Measurements from ENCODE around the gene ZBTB16.

Gene ZBTB16

GRCh38 chr11:114270531-114271270 lies 211.2 kb downstream of the ZBTB16 start:
- no peak for DNase-seq

GRCh38 chr11:114271316-114271715 lies 211.8 kb downstream of the ZBTB16 start:
- no peak for DNase-seq

- DNase-seq = no peak
Measured at GRCh38 chr11:114272311-114272710, 212.8 kb downstream of the ZBTB16 start.

GRCh38 chr11:114273071-114273470 lies 213.6 kb downstream of the ZBTB16 start:
- no peak for DNase-seq

DNA sequence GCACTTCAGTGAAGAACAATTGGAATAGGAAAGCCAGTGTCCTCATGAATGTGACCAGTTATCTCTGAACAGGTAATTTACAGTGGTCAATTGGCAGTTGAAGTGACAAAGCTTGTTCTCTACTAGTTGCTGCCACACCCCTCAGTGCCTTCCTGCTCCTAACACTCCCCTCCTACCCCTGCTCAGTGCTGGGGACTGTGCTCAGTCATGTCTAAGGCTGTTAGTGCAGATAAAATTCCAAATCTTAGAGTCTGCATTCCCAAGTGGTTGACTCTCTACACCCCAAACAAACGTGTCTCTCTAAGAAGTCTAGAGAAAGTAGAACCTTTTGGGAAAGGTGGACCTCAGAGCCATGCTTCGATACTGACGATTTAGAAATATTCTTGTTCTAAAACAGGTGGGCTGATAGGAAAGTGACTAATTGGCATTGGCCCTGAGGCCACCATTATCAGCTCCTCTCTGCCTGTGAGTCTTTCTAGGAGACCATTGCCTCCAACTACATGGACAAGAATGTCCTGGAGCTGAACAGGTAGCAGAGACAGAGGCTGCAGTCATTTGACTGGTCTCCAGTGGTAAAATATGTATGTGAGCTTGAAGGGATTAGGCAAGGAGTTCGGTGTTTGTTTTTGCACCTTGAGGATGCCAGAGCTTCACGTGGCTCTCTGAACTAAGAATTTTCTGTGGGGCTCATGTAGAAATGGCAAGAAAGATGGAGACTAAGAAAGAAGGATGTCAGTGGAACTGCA lies 214.6 kb downstream of the ZBTB16 start:
- no peak for DNase-seq

- DNase-seq = no peak
Measured at GRCh38 chr11:114274637-114275036, 215.1 kb downstream of the ZBTB16 start.

DNA sequence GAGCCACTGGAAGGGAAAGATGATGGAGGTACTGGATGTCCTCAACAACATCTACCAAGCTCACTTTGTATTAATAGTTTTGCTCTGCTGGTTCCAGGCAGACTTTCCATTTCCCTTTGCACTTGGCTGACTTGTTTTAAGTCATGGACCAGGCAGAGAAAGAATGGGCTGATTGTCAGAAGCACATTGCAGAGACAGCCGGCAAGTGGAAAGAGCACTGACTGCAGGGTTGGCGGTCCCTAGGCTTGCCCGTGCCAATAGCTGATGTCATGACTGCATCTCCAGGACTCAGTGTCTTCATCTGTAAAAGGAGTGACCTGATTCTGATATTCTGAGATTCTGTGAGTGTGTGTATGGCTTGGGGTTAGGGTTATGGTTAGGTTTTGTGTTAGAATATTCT lies 215.8 kb downstream of the ZBTB16 start:
- no peak for DNase-seq

DNA sequence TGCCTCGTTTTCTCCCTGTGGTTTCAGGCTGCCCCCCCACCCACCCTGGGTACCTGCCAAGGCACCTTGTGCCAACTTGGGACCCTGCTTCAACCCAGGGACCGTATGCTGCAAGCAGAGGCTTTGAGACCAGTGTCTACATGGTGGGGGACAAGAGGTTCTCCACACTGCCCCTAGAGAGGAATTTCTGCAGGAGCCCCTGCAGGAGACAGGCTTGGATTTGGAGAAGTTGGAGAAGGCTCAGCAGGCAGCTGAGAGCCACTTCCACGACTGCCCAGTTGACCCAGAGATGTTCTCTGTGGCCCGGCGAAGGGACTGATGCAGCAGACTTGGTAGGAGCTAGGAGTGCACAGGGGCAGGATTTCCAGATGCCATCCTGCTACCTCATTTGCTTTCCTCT lies 216.6 kb downstream of the ZBTB16 start:
- DNase-seq = no peak

- DNase-seq = no peak
Measured at GRCh38 chr11:114277637-114278341, 218.3 kb downstream of the ZBTB16 start.

DNA sequence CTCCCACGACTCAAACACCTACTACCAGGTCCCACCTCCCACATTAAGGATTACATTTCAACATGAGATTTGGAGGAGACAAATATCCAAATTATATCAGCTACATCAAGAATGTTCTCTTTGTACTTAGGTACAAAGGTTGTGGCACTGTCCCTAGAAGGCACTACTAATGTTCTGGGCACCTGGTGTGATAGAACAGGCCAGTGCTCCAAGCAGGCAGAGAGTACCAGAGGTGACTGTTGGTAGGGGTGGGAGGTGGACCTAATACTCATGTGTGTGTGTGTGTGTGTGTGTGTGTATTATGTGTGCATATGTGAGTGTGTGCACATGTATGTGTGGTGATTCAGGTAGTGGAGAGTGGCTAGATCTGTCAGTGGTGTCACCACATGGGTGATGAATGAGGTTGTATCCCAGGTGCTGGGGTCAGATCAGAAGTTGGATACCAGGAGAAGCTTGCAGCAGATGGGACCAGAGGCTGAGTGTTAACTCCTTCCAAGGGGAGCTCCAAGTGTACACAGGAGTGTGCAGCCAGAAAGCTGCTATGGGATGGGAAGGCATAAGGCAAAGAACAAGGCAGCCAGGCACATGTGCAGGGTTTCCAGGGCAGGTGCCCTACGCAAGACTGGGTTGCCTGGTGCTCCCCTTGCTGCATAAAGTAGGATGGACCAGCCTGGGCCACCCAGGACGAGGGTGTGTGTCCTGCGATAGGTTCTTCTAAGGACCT lies 219.0 kb downstream of the ZBTB16 start:
- DNase-seq = no peak

DNA sequence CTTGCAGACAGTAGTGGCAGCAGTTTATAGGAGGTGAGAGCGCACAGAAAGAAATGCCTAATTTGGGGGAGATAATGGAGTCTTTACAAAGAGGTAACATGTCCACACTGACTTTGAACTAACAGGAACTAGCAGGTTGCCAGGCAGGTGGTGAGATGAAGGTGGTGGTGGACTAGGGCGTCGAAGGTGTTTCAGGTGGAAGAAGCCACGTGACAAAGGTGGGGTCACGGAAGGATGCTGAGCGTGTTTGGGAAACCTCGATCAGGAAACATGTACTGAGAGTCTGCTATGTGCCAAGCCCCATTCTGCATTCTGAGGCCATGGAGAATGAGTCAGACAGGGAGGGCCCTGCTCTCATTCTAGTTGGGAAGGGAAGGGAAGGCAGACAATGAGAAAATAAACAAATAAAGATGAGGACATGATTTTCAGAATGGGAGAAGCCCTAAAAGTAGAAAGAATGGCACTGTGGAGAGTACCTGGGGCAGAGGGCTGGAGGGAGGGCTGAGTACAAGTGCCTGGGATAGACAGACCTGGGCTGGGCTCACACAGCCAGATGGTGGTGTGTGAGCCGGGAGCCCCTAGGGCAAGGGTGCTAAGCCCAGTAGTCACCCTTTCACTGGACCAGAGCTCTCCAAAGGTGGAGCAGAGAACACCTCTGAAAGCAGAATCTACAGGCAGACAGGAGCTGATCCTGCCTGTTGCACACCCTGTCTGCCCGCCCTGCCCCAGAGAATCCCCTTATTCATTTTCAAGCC lies 220.5 kb downstream of the ZBTB16 start:
- DNase-seq = no peak

- no peak for DNase-seq
Measured at GRCh38 chr11:114280696-114281095, 221.2 kb downstream of the ZBTB16 start.

DNA sequence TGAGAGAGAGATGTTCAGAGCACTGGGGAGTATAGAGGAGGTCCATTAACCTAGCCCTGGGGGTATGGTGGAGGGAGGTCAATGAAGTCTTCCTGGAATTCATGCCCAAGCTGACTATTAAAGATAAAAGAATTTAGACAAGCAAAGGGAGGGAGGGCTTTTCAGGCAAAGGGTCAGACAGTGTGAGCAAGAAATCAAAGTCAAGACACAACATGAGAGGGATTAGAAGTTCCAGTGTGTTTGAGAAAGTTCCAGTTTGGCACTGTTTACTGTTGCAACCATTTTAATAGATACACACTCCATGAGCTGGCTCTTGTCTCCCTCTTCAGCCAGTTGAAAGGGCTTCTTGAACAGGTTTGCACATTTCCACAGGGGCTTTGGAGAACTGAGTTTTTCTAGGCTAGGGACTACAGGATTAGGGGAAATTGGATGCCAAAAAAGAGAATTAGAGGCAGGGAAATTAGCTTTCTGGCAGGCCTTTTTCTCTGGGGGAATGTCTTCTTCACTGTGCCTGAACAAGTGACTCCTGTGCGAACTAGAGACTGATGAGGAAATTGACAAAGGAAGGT lies 222.0 kb downstream of the ZBTB16 start:
- no peak for DNase-seq

DNA sequence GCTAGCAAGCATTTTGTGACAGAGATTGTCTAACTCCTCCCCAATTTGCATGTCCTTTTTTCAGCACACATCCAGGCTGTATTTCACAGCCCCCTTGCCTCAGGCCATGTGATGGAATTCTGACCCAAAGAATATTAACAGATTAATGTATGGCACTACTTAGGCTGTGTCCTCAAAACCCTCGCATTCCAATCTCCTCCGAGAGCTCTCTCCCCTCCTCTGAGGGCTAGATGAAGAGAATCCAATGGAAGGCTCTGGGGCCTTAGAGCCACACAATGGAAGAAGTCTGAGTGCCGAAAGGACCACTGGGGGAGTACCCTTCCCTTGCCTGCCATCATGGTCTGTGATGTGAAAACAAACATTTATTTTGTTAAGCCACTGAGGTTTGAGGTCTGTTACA lies 223.0 kb downstream of the ZBTB16 start:
- no peak for DNase-seq

GRCh38 chr11:114283422-114283821 lies 223.9 kb downstream of the ZBTB16 start:
- DNase-seq = no peak

DNA sequence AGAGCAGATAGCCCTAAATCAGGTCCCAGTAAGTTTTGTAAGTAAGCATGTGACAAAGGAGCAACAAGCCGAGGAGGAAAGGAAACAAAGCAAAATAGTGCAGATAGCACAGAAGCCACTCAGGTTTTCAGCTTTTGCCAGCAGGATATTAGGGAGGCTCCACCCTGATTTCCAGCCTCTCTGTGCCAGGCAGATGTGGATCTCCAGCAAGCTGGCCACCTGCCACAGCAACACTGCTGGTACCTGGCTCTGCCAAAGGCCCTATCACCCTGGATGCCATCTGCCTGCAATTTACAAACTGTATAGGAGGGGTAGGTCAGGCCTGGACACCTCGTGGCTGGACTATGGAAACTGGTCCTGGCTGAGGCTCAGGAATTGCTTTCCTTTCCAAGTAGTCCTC lies 224.5 kb downstream of the ZBTB16 start:
- DNase-seq = no peak

DNA sequence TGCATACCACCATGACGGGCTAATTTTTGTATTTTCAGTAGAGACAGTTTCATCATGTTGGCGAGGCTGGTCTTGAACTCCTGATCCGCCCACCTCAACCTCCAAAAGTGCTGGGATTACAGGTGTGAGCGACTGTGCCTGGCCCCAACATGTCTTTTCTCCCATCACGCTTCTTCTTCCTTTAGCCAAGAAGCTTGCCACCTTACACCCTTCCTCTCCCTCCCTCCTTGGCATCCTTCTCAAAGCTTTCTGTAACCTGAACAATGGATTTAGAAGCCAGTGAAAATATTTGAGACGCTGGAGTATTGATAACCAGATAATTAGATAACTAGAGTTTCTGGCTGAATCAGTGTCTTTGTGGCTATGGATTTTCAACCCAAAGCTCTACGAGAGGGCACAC lies 225.4 kb downstream of the ZBTB16 start:
- no peak for DNase-seq

DNA sequence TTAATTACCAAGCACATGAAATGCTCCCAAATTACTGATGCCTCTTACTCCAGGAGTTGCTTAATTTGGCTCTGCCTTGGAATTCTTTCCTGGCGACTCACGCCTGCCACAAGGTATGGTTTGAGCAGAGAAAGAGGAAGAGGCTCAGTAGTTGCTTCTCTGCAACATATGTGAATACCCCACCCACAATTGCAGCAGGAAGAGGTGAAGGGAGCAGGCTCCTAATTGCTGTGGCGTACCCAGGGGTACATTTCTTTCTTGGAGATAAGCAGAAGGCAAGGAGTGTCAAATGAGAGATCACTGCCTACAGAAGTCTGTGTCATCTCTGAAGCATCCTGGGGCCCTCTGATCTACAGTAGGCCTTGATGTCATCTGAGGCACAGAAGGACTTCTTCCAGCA lies 226.1 kb downstream of the ZBTB16 start:
- DNase-seq = no peak

- no peak for DNase-seq
Measured at GRCh38 chr11:114286229-114286628, 226.7 kb downstream of the ZBTB16 start.

- no peak for DNase-seq
Measured at GRCh38 chr11:114287154-114287553, 227.6 kb downstream of the ZBTB16 start.

DNA sequence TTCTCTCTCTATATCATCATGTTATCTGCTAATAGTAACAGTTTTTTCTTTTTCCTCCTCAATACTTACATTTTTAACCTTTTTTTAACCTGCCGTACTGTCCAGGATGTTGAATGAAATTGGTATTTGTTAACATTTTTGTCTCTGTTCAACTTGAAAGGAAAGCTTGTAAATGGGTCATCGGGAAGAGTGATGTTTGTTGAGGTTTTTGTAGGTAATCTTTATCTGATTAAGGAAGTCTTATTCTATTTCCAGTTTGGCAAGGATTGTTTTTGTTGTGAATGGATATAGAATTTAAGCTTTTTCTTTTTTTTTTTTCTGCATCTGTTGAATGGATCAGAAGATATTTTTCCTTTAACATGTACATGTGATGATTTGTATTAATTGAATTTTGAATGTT lies 228.6 kb downstream of the ZBTB16 start:
- DNase-seq = no peak

DNA sequence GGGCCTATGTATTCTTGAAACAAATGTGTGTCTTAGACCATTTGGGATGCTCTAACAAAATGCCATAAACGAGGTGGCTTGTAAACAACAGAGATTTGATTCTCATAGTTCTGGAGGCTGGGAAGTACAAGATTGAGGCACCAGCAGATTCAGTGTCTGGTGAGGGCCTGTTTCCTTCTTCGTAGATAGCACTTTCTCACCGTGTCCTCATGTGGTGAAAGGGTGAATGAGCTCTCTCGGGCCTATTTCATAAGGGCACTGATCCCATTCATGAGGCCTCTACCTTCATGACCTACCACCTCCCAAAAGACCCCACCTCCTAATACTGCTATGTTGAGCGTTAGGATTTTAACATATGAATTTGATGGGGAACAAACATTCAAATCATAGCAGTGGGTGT lies 230.3 kb downstream of the ZBTB16 start:
- DNase-seq = no peak
